CD4-positive, alpha-beta T cell treated with Interleukin-4 for 1 hour (primary cell): Measurements from ENCODE around the gene TBC1D8B.
A peak's percentile ranks its signal among the peaks of the same experiment; 100 is the strongest.
"Not testable (repeated sequence)": the region's sequence is repeated elsewhere in the genome, so short reads cannot be mapped to it uniquely, and the experiment has no call there.

Experiments used
- DNase-seq, 2 donors: peaks; one replicate each; pipeline ENCODE4 v3.0.0-alpha.2; 2020 to 2022

The TBC1D8B gene

GRCh38 chrX:106802388-106803275 lies at the start of gene TBC1D8B:
Gene TBC1D8B (plus strand): TSS chrX:106802673. CDS start chrX:106802854, 181 bp downstream.
- DNase-seq: peak; percentile 20 to 53

- DNase-seq: not testable (repeated sequence)
Measured at GRCh38 chrX:106769288-106769687, 33.2 kb upstream of the TBC1D8B start.

GRCh38 chrX:106774981-106775380 lies 27.5 kb upstream of the TBC1D8B start:
- no peak for DNase-seq

- no peak for DNase-seq
Measured at GRCh38 chrX:106780264-106780663, 22.2 kb upstream of the TBC1D8B start.

GRCh38 chrX:106780664-106781377 lies 21.7 kb upstream of the TBC1D8B start:
- DNase-seq: no peak

GRCh38 chrX:106783716-106784115 lies 18.8 kb upstream of the TBC1D8B start:
- DNase-seq: no peak

GRCh38 chrX:106791495-106791894 lies 11.0 kb upstream of the TBC1D8B start:
- DNase-seq: peak in 1 of 2 donors; percentile 10

- no peak for DNase-seq
Measured at GRCh38 chrX:106802063-106802387, 448 bp upstream of the TBC1D8B start.

- DNase-seq: no peak
Measured at GRCh38 chrX:106811131-106811910, 8.8 kb downstream of the TBC1D8B start.

GRCh38 chrX:106812930-106813329 lies 10.5 kb downstream of the TBC1D8B start:
- DNase-seq: not testable (repeated sequence)

- not testable (repeated sequence) for DNase-seq
Measured at GRCh38 chrX:106814093-106814492, 11.6 kb downstream of the TBC1D8B start.

GRCh38 chrX:106862972-106863688 lies 60.7 kb downstream of the TBC1D8B start:
- DNase-seq: no peak

- DNase-seq: no peak
Measured at GRCh38 chrX:106863697-106864096, 61.2 kb downstream of the TBC1D8B start.

- not testable (repeated sequence) for DNase-seq
Measured at GRCh38 chrX:106872796-106873195, 70.3 kb downstream of the TBC1D8B start.

- DNase-seq: peak in 1 of 2 donors; percentile 7
Measured at GRCh38 chrX:106874075-106874474, 71.6 kb downstream of the TBC1D8B start.

- no peak for DNase-seq
Measured at GRCh38 chrX:106875151-106875550, 72.7 kb downstream of the TBC1D8B start.

- DNase-seq: no peak
Measured at GRCh38 chrX:106889468-106889867, 87.0 kb downstream of the TBC1D8B start.

GRCh38 chrX:106891762-106892460 lies 89.4 kb downstream of the TBC1D8B start:
- no peak for DNase-seq

GRCh38 chrX:106894392-106894909 lies 92.0 kb downstream of the TBC1D8B start:
- peak; percentile 41 to 43 for DNase-seq

- DNase-seq: no peak
Measured at GRCh38 chrX:106894978-106895452, 92.5 kb downstream of the TBC1D8B start.

GRCh38 chrX:106897259-106897658 lies 94.8 kb downstream of the TBC1D8B start:
- DNase-seq: no peak
